B cell (primary cell): Measurements from ENCODE around the gene ZDHHC11.

Experiments
- EZH2 ChIP-seq: IDR thresholded peaks from 2 replicates; pipeline ENCODE4 v1.6.1; 2012; ENCODE audit warnings: borderline replicate concordance, low read depth, mild to moderate bottlenecking, moderate library complexity, low read length; ENCODE audit not compliant: insufficient read depth, poor library complexity, severe bottlenecking
- TF ChIP-seq, protein P1 (sequence below): fragments of 200-600 bp; IDR thresholded peaks from one replicate; pipeline ENCODE4 v1.8.0; 2022; ENCODE audit warnings: antibody characterized with exemption, mild to moderate bottlenecking

DNA sequence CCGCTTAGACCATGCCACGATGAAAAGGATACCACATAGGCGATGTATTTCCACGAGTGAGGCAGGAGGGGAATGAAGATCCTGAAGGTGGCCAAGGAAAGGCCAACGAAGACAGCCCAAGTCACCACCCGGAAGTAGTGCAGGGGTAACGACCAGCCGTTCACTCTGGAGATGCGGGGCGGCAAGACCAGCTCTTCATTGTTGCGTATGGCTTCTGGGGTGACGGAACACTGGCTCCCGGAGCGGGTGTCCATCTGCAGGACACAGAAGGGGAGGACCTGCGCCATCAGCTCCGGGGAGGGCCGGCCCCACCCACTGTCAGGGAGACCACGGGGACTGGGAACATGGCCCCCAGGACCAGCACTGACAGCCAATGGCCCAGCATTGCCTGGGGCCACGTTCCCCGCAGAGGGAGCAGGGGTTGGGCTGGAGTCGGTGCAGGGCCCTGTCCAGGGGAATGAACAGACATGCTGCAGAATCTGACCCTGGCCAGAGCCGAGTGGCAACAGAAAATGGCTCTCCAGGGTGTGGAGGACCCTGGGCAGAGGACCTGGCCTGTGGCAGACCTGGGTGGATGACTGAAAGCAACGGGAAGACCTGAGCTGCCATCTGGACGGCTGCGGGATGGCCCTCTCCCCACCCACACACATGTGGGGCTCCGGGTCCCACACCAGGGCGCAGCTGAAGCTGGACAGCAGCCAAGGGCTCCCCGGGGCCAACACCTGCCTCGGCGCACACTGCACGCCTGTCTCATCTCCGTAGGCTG is 83.9 kb downstream of the ZDHHC11 start:
- TF ChIP-seq, protein P1, sequence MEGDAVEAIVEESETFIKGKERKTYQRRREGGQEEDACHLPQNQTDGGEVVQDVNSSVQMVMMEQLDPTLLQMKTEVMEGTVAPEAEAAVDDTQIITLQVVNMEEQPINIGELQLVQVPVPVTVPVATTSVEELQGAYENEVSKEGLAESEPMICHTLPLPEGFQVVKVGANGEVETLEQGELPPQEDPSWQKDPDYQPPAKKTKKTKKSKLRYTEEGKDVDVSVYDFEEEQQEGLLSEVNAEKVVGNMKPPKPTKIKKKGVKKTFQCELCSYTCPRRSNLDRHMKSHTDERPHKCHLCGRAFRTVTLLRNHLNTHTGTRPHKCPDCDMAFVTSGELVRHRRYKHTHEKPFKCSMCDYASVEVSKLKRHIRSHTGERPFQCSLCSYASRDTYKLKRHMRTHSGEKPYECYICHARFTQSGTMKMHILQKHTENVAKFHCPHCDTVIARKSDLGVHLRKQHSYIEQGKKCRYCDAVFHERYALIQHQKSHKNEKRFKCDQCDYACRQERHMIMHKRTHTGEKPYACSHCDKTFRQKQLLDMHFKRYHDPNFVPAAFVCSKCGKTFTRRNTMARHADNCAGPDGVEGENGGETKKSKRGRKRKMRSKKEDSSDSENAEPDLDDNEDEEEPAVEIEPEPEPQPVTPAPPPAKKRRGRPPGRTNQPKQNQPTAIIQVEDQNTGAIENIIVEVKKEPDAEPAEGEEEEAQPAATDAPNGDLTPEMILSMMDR, result no peak
- TF ChIP-seq EZH2, result no peak
